ENCODE results near the gene FAM181A. TPM values are rescaled to one million over a fixed set of nuclear protein-coding genes. Genes with fewer than 3 reads are reported as not detected.

FAM181A gene
- total and polyA plus RNA-seq, 2 experiments from 2014 or later, result not detected

GRCh38 chr14:93951635-93952540, 24.7 kb downstream of the FAM181A start:
- TF ChIP-seq, protein P1, sequence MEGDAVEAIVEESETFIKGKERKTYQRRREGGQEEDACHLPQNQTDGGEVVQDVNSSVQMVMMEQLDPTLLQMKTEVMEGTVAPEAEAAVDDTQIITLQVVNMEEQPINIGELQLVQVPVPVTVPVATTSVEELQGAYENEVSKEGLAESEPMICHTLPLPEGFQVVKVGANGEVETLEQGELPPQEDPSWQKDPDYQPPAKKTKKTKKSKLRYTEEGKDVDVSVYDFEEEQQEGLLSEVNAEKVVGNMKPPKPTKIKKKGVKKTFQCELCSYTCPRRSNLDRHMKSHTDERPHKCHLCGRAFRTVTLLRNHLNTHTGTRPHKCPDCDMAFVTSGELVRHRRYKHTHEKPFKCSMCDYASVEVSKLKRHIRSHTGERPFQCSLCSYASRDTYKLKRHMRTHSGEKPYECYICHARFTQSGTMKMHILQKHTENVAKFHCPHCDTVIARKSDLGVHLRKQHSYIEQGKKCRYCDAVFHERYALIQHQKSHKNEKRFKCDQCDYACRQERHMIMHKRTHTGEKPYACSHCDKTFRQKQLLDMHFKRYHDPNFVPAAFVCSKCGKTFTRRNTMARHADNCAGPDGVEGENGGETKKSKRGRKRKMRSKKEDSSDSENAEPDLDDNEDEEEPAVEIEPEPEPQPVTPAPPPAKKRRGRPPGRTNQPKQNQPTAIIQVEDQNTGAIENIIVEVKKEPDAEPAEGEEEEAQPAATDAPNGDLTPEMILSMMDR (conservative IDR thresholded peaks at IDR 0.05; ENCODE audit: low read depth in 2 of 2), result no peak
- TF ChIP-seq ETS1 (IDR thresholded peaks at IDR 0.05) (no peak), STAT1 (IDR thresholded peaks at IDR 0.05; ENCODE audit: unreplicated experiment) (no peak), ZNF462 (CRISPR knock-in tag; IDR thresholded peaks at IDR 0.05) (no peak), ZNF331 (CRISPR knock-in tag; IDR thresholded peaks at IDR 0.05; ENCODE audit: low read depth) (no peak), CREB1 (CRISPR knock-in tag; IDR thresholded peaks at IDR 0.05; ENCODE audit: low read depth) (no peak), ZNF114 (CRISPR knock-in tag; IDR thresholded peaks at IDR 0.05) (no peak), NANOG (IDR thresholded peaks at IDR 0.05; ENCODE audit: borderline replicate concordance) (no peak), EZH2 (IDR thresholded peaks at IDR 0.05; ENCODE audit: low read depth, unreplicated experiment) (no peak), REST (IDR thresholded peaks at IDR 0.05; ENCODE audit: unreplicated experiment) (no peak), EZH2phosphoT487 (IDR thresholded peaks at IDR 0.05; ENCODE audit: unreplicated experiment) (no peak)
- H2AFZ ChIP-seq, result no peak overlapping the region
- no peaks in the 10 kb centered on the region for H3F3A ChIP-seq (replicated peaks; ENCODE audit: low read depth)
- no peaks in the 10 kb centered on the region for H3K9me2 ChIP-seq (ENCODE audit: insufficient read depth)
- Mint-ChIP-seq H3K27ac (no peak overlapping the region), H3K4me1 (peaks cover 20% of the 10 kb centered on the region), H3K9me3 (no peaks in the 10 kb centered on the region), H3K36me3 (ENCODE audit: low read depth) (no peaks in the 10 kb centered on the region), H3K27me3 (ENCODE audit: insufficient read depth, low read depth, poor library complexity) (peaks cover 5% of the 10 kb centered on the region), H3K4me3 (no peak overlapping the region)
- H3K36me3 ChIP-seq (ENCODE audit: insufficient read depth), result no peaks in the 10 kb centered on the region
- no peaks in the 10 kb centered on the region for H4K20me1 ChIP-seq (replicated peaks; ENCODE audit: insufficient read depth)
- H3K4me2 ChIP-seq, result no peak overlapping the region
- H3K4me1 ChIP-seq (ENCODE audit: insufficient read depth), result no peaks in the 10 kb centered on the region
- no peak overlapping the region for H3K27ac ChIP-seq (ENCODE audit: low read depth)
- H3K4me3 ChIP-seq, result no peak overlapping the region
- DNase-seq (ENCODE audit: low spot score) (no peak), ATAC-seq (no peak)
- H3K27me3 ChIP-seq (ENCODE audit: insufficient read depth), result no peaks in the 10 kb centered on the region
- no peaks in the 10 kb centered on the region for H3K79me2 ChIP-seq (replicated peaks; ENCODE audit: insufficient read depth)
